ENCODE measurements around the gene PER2. TPM values are rescaled to one million over a fixed set of nuclear protein-coding genes. Genes with fewer than 3 reads are reported as not detected.

Gene PER2
- total and polyA plus RNA-seq, 9 of the 15 experiments (the other 6 are each of a cell fraction or from before 2014, with no cell fraction given): 1.1 to 10.3 (median 2.9) TPM

DNA sequence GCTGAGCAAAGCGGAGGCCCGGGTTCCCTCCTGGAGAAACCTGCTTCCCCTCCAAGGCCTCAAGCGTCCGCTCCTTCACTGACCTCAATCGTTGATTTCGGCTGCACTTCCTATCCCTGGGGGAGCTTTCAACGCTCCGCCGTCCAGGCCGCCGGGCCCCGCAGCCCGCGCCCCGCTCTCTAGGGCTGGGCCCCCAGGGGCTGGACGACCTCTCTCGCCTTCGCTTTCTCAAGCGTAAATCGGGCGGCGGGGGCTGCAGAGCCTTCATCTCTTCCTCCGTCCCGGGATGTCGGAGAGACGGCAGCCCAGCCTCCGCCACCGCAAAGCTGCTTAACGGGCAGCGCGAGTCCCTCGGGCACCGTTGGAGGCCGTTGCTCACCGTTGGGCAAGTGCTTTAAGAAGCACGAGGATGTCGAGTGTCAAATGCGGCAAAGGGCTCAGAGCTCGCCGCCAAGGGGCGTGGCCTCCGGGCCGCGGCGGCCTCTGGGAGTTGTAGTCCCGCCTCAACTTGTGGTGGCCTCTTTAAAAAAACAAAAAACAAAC lies 57.1 kb downstream of the PER2 start (continued):
- TF ChIP-seq SNIP1 (IDR thresholded peaks at IDR 0.05; ENCODE audit: low read depth): no peak
- peak; percentile 60; the same call in 1 of the 2 replicates for TF ChIP-seq POLR2A (conservative IDR thresholded peaks at IDR 0.05)
- no peak for TF ChIP-seq ZNF76 (CRISPR knock-in tag; IDR thresholded peaks at IDR 0.05; ENCODE audit: borderline replicate concordance)
- TF ChIP-seq ZBTB1 (CRISPR knock-in tag; IDR thresholded peaks at IDR 0.05; ENCODE audit: borderline replicate concordance, low read depth): no peak
- TF ChIP-seq, protein P1, sequence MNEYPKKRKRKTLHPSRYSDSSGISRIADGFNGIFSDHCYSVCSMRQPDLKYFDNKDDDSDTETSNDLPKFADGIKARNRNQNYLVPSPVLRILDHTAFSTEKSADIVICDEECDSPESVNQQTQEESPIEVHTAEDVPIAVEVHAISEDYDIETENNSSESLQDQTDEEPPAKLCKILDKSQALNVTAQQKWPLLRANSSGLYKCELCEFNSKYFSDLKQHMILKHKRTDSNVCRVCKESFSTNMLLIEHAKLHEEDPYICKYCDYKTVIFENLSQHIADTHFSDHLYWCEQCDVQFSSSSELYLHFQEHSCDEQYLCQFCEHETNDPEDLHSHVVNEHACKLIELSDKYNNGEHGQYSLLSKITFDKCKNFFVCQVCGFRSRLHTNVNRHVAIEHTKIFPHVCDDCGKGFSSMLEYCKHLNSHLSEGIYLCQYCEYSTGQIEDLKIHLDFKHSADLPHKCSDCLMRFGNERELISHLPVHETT (CRISPR knock-in tag; conservative IDR thresholded peaks at IDR 0.05 in 1 of 2, IDR thresholded peaks at IDR 0.05 in 1 of 2): peak in 1 of 2 experiments; percentile 35; a peak in 1 of 4 replicates
- no peak for TF ChIP-seq BCL6 (CRISPR knock-in tag; IDR thresholded peaks at IDR 0.05)
- TF ChIP-seq XRCC3 (IDR thresholded peaks at IDR 0.05): no peak
- TF ChIP-seq HNRNPH1 (optimal IDR thresholded peaks at IDR 0.05; ENCODE audit: low read depth, low read length): no peak
- TF ChIP-seq TBL1XR1 (IDR thresholded peaks at IDR 0.05; ENCODE audit: low read length in 2 of 2): no peak
- TF ChIP-seq GTF2F1 (IDR thresholded peaks at IDR 0.05; ENCODE audit: low read depth, low read length): no peak
- no peak for TF ChIP-seq U2AF2 (optimal IDR thresholded peaks at IDR 0.05; ENCODE audit: low read depth, low read length)
- TF ChIP-seq, protein P2, sequence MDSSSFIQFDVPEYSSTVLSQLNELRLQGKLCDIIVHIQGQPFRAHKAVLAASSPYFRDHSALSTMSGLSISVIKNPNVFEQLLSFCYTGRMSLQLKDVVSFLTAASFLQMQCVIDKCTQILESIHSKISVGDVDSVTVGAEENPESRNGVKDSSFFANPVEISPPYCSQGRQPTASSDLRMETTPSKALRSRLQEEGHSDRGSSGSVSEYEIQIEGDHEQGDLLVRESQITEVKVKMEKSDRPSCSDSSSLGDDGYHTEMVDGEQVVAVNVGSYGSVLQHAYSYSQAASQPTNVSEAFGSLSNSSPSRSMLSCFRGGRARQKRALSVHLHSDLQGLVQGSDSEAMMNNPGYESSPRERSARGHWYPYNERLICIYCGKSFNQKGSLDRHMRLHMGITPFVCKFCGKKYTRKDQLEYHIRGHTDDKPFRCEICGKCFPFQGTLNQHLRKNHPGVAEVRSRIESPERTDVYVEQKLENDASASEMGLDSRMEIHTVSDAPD (CRISPR knock-in tag; IDR thresholded peaks at IDR 0.05): no peak
- TF ChIP-seq EZH2 (IDR thresholded peaks at IDR 0.05; ENCODE audit: borderline replicate concordance, low read depth, low read length): no peak
- TF ChIP-seq NELFE (IDR thresholded peaks at IDR 0.05; ENCODE audit: insufficient read depth, insufficient read length): no peak
- no peak for TF ChIP-seq ZC3H4 (CRISPR knock-in tag; IDR thresholded peaks at IDR 0.05; ENCODE audit: borderline replicate concordance)
- no peak for TF ChIP-seq PTTG1 (tag; IDR thresholded peaks at IDR 0.05; ENCODE audit: low read depth)
- no peak for TF ChIP-seq ZFP30 (CRISPR knock-in tag; IDR thresholded peaks at IDR 0.05; ENCODE audit: borderline replicate concordance)
- TF ChIP-seq THRAP3 (IDR thresholded peaks at IDR 0.05; ENCODE audit: borderline replicate concordance): no peak
- TF ChIP-seq, protein P3, sequence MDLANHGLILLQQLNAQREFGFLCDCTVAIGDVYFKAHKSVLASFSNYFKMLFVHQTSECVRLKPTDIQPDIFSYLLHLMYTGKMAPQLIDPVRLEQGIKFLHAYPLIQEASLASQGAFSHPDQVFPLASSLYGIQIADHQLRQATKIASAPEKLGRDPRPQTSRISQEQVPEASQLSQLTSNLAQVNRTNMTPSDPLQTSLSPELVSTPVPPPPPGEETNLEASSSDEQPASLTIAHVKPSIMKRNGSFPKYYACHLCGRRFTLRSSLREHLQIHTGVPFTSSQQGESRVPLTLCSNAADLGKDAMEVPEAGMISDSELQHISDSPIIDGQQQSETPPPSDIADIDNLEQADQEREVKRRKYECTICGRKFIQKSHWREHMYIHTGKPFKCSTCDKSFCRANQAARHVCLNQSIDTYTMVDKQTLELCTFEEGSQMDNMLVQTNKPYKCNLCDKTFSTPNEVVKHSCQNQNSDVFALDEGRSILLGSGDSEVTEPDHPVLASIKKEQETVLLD (IDR thresholded peaks at IDR 0.05): no peak
- no peak for TF ChIP-seq ZNF324 (CRISPR knock-in tag; IDR thresholded peaks at IDR 0.05)
- TF ChIP-seq, protein P4, sequence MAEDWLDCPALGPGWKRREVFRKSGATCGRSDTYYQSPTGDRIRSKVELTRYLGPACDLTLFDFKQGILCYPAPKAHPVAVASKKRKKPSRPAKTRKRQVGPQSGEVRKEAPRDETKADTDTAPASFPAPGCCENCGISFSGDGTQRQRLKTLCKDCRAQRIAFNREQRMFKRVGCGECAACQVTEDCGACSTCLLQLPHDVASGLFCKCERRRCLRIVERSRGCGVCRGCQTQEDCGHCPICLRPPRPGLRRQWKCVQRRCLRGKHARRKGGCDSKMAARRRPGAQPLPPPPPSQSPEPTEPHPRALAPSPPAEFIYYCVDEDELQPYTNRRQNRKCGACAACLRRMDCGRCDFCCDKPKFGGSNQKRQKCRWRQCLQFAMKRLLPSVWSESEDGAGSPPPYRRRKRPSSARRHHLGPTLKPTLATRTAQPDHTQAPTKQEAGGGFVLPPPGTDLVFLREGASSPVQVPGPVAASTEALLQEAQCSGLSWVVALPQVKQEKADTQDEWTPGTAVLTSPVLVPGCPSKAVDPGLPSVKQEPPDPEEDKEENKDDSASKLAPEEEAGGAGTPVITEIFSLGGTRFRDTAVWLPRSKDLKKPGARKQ (CRISPR knock-in tag; IDR thresholded peaks at IDR 0.05): no peak
- no peak for TF ChIP-seq MTA1 (IDR thresholded peaks at IDR 0.05; ENCODE audit: borderline replicate concordance)
- TF ChIP-seq, protein P5, sequence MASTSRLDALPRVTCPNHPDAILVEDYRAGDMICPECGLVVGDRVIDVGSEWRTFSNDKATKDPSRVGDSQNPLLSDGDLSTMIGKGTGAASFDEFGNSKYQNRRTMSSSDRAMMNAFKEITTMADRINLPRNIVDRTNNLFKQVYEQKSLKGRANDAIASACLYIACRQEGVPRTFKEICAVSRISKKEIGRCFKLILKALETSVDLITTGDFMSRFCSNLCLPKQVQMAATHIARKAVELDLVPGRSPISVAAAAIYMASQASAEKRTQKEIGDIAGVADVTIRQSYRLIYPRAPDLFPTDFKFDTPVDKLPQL (IDR thresholded peaks at IDR 0.05; ENCODE audit: extremely low read depth, insufficient read length): no peak
- no peak for TF ChIP-seq ZNF212 (CRISPR knock-in tag; IDR thresholded peaks at IDR 0.05)

Data from K562 (cell line).